ENCODE results near the gene FCHSD2.

DNA sequence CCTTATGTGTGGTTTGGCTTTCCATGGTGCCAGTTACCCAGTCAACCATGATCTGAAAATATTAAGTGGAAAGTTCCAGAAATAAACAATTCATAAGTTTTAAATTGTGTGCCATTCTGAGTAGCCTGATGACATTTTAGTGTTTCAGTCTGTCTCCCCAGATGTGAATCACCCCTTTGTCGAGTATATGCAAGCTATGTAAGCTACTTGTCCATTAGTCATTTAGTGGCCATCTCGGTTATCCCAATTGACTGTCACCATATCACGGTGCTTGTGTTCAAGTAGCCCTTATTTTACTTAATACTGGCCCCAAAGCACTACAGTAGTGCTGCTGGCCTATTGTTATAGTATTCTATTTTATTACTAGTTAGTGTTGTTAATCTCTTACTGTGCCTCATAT, 283.0 kb downstream of the FCHSD2 start:
- TF ChIP-seq POLR2AphosphoS5 (IDR thresholded peaks at IDR 0.05) (no peak), CTCF (IDR thresholded peaks at IDR 0.05) (no peak), POLR2A (IDR thresholded peaks at IDR 0.05) (no peak)

Data from gastroesophageal sphincter (tissue), 3 donors.